Osteocyte (in vitro differentiated cells): ENCODE measurements around the gene MYD88. TPM values are rescaled to one million over a fixed set of nuclear protein-coding genes. Genes with fewer than 3 reads are reported as not detected.

Source experiments
- DNase-seq: peaks from one replicate; pipeline ENCODE4 v3.0.0; 2021; ENCODE audit warnings: mixed read lengths; ENCODE audit not compliant: unreplicated experiment; ENCODE audit errors: extremely low spot score
- H3K27ac Mint-ChIP-seq: one replicate; pipeline ENCODE4 v1.8.0; 2021; ENCODE audit warnings: mild to moderate bottlenecking, mixed read lengths; ENCODE audit not compliant: unreplicated experiment
- H3K27me3 Mint-ChIP-seq: one replicate; pipeline ENCODE4 v1.8.0; 2021; ENCODE audit warnings: mixed read lengths; ENCODE audit not compliant: unreplicated experiment
- H3K36me3 Mint-ChIP-seq: one replicate; pipeline ENCODE4 v1.8.0; 2021; ENCODE audit warnings: mixed read lengths; ENCODE audit not compliant: unreplicated experiment
- H3K4me1 Mint-ChIP-seq: one replicate; pipeline ENCODE4 v1.8.0; 2021; ENCODE audit warnings: mixed read lengths; ENCODE audit not compliant: unreplicated experiment
- H3K4me3 Mint-ChIP-seq: one replicate; pipeline ENCODE4 v1.8.0; 2021; ENCODE audit warnings: mild to moderate bottlenecking, moderate library complexity, mixed read lengths; ENCODE audit not compliant: unreplicated experiment
- H3K9me3 Mint-ChIP-seq: one replicate; pipeline ENCODE4 v1.8.0; 2021; ENCODE audit warnings: mixed read lengths; ENCODE audit not compliant: unreplicated experiment
- total RNA-seq: library from RNA; stranded (reverse); gene quantifications from 2 replicates; pipeline ENCODE4 v1.2.1, GENCODE V29; 2021
- TF ChIP-seq, protein P1 (sequence below): fragments of 200-600 bp; sonication (generic); IDR thresholded peaks from 2 replicates; pipeline ENCODE4 v1.5.0; 2021; ENCODE audit warnings: antibody characterized with exemption, mild to moderate bottlenecking, moderate library complexity

The MYD88 gene
- total RNA-seq, 1 donor from 2014 or later: 13.3 TPM

GRCh38 chr3:38118421-38119247, 19.8 kb upstream of the MYD88 start:
- Mint-ChIP-seq H3K27ac (no peak overlapping the region), H3K36me3 (peaks cover 17% of the 10 kb centered on the region), H3K4me1 (no peaks in the 10 kb centered on the region), H3K4me3 (no peak overlapping the region), H3K27me3 (no peaks in the 10 kb centered on the region), H3K9me3 (no peaks in the 10 kb centered on the region)
- TF ChIP-seq, protein P1, sequence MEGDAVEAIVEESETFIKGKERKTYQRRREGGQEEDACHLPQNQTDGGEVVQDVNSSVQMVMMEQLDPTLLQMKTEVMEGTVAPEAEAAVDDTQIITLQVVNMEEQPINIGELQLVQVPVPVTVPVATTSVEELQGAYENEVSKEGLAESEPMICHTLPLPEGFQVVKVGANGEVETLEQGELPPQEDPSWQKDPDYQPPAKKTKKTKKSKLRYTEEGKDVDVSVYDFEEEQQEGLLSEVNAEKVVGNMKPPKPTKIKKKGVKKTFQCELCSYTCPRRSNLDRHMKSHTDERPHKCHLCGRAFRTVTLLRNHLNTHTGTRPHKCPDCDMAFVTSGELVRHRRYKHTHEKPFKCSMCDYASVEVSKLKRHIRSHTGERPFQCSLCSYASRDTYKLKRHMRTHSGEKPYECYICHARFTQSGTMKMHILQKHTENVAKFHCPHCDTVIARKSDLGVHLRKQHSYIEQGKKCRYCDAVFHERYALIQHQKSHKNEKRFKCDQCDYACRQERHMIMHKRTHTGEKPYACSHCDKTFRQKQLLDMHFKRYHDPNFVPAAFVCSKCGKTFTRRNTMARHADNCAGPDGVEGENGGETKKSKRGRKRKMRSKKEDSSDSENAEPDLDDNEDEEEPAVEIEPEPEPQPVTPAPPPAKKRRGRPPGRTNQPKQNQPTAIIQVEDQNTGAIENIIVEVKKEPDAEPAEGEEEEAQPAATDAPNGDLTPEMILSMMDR: no peak
- no peak for DNase-seq

DNA sequence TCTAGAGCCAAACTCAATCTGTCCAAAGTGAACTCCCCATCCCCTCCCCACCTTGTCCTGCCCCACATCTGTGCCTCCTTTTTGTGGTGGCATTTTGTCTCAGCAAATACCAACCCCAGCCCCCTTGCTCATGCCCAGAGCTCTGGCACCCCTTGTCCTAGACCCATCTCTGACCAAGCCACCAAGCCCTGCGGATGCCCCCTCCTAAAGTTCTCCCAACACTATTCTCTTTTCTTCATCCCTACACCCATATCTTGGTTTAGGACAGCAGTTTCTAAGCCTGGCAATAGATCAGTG, 19.3 kb upstream of the MYD88 start:
- no peaks in the 10 kb centered on the region for H3K9me3 Mint-ChIP-seq
- no peaks in the 10 kb centered on the region for H3K4me1 Mint-ChIP-seq
- peaks cover 17% of the 10 kb centered on the region for H3K36me3 Mint-ChIP-seq
- no peaks in the 10 kb centered on the region for H3K27me3 Mint-ChIP-seq
- TF ChIP-seq, protein P1: no peak
- H3K4me3 Mint-ChIP-seq: no peak overlapping the region
- no peak for DNase-seq
- H3K27ac Mint-ChIP-seq: no peak overlapping the region

DNA sequence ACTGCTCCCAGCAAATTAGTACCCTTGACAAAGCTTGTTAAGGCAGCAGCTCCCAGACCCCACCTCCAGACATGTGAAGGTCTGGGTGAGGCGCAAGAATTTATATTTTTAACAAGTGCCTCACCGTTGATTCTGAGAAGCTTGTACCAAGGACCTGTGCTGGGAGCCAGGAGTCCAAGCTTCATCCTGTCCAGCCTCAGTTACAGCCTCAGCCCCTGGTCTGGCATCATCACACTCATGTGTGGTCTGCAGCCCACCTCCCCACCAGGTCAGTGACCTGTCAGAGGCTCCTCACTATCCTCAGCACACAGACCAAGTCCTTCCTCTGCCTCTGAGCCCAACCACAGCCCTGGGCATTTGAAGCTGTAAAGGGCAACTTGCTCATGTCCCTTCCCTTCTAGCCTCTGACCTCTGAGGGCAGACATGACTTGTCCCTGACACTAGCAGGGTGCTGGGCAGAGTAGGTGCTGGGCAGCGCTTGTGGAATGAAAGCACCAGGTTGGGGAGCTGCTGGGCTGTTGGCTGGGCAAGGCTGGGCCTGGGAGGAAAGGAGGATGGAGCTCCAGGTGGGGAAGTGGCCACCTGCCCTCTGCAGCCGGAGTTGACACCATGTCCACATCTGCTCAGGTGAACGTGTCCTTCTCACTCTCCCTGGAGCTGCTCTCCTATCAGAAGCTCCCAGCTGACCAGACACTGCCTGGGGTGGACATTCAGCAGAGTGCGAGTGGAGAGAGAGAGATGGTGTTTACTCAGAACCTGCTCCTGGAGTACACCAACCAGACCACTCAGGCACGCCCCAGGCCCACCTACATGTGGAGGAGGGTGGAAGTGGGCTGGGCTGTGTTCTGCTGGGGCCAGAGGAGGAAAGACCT, 18.4 kb upstream of the MYD88 start:
- Mint-ChIP-seq H3K36me3 (peaks cover 21% of the 10 kb centered on the region), H3K27ac (no peak overlapping the region), H3K27me3 (no peaks in the 10 kb centered on the region), H3K4me1 (no peaks in the 10 kb centered on the region), H3K4me3 (no peak overlapping the region), H3K9me3 (no peaks in the 10 kb centered on the region)
- no peak for DNase-seq
- TF ChIP-seq, protein P1: no peak

DNA sequence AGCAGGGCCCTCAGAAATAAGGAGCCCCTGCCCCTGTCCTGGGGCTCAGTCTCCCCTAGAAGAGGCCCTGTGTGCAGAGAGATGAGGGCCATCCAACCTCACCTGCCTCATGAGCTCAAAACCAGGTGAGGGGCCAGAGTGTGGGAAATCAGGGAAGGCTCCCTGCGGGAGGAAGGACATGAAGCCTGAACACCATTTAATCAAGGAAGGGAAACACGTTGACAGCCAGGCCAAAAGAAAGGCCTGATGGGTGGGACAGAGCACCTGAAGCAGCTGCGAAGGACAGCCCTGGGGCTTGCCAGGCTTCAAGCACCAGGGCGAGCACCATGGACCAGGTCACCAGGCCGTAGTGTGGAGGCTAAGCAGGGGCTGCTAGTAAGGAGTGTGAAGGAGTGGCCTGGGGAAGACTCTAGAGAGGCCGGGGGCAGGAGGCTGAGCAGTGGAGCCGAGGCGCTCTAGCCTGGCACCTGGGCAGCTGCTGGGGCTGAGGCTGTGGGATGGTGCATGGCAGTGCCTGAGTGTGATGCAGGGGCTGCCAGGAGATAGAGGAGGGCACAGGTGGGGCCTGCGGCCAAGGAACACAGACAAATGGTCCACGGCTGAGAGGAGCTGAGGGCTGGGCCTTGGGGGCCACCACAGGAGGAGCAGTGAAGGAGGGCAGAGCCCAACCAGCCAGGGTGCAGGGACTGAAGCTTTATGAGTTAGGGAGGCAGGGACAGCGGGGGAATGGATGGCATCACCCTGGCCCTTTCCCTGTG, 17.6 kb upstream of the MYD88 start:
- DNase-seq: no peak
- Mint-ChIP-seq H3K4me3 (no peak overlapping the region), H3K27me3 (no peaks in the 10 kb centered on the region), H3K9me3 (no peaks in the 10 kb centered on the region), H3K27ac (no peak overlapping the region), H3K36me3 (peaks cover 29% of the 10 kb centered on the region), H3K4me1 (no peaks in the 10 kb centered on the region)
- TF ChIP-seq, protein P1: no peak
